ENCODE results near the gene EML2. TPM values are rescaled to one million over a fixed set of nuclear protein-coding genes. Genes with fewer than 3 reads are reported as not detected.

The EML2 gene
- total and polyA plus RNA-seq, 2 donors from 2014 or later = 36.6 to 93.8 TPM

DNA sequence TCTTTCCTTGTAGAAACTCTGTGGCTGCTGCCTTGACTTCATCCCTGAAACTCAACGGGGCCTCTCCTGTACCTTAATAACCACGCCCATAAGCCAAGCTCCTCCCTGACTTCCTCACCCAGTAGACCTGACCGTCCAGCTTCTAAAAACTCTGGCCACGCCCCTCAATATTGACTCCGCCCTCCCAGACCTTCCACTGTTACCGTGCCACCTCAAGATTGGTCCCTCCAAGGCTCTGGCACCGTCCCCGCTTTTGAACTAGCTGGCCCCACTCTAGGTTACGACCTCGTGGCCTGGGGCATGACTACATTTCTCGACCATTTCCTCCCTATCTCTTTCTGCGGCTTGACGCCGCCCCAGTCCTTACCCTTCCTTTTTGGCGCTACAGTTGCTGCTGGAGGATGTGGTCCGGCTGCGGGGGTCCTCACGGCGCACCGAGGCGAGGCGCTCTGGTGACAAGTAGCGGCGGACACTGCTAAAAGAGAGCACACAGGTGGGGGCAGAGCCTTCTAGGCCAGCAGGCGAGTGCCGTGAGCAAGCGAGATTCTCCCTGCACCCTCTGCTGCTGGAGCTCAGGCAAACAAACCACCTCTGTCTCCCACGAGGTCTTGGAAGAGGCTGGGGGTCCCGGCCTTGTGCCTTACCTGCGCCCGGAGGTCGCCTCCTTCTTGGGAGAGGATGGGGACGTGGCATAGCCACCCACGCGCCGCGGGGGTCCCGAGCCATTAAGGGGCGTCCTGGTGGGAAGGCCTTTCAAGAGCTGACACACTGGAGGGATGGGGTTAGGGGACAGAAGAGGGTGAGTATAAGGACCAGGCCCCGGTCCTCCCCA, 2.3 kb upstream of the EML2 start:
- Histone ChIP-seq H3K4me3 (ENCODE audit: low read length in 3 of 3) (peak overlapping the region; percentile 30 to 49 (median 47)), H3K27ac (ENCODE audit: low read depth in 2 of 2, low read length in 2 of 2) (peak overlapping the region; percentile 57 to 76), H3K27me3 (ENCODE audit: control insufficient read depth, insufficient read depth, low read length) (peaks cover 3% of the 10 kb centered on the region), H3K9me3 (ENCODE audit: control insufficient read depth in 2 of 3, insufficient read depth in 1 of 3, low read length in 3 of 3) (no peaks in the 10 kb centered on the region), H3K9ac (ENCODE audit: low read length in 3 of 3) (peak overlapping the region in 2 of 3 donors; percentile 39 to 51), H3K36me3 (ENCODE audit: control insufficient read depth in 2 of 3, insufficient read depth in 3 of 3, low read length in 3 of 3) (no peaks in the 10 kb centered on the region), H3K4me1 (ENCODE audit: control insufficient read depth in 2 of 3, insufficient read depth in 2 of 3, low read depth in 1 of 3, low read length in 3 of 3) (peaks cover 0 to 21% (median 12%) of the 10 kb centered on the region in 3 donors)
- intact Hi-C loops (cut with DNase I) = no loop called here
- TF ChIP-seq CTCF (IDR thresholded peaks at IDR 0.05; ENCODE audit: borderline replicate concordance, extremely low read depth, insufficient read depth) = no peak
- DNase-seq = peak; percentile 78 to 93 (median 90)
- FAIRE-seq = no peak

GRCh38 chr19:45640849-45641273, 1.7 kb upstream of the EML2 start:
- no peaks in the 10 kb centered on the region for H3K36me3 ChIP-seq (ENCODE audit: control insufficient read depth in 2 of 3, insufficient read depth in 3 of 3, low read length in 3 of 3)
- TF ChIP-seq CTCF (IDR thresholded peaks at IDR 0.05; ENCODE audit: borderline replicate concordance, extremely low read depth, insufficient read depth) = no peak
- no peaks in the 10 kb centered on the region for H3K9me3 ChIP-seq (ENCODE audit: control insufficient read depth in 2 of 3, insufficient read depth in 1 of 3, low read length in 3 of 3)
- no peak overlapping the region for H3K9ac ChIP-seq (ENCODE audit: low read length in 3 of 3)
- H3K4me3 ChIP-seq (ENCODE audit: low read length in 3 of 3) = no peak overlapping the region
- peaks cover 0 to 21% (median 12%) of the 10 kb centered on the region in 3 donors for H3K4me1 ChIP-seq (ENCODE audit: control insufficient read depth in 2 of 3, insufficient read depth in 2 of 3, low read depth in 1 of 3, low read length in 3 of 3)
- H3K27ac ChIP-seq (ENCODE audit: low read depth in 2 of 2, low read length in 2 of 2) = no peak overlapping the region
- intact Hi-C loops (cut with DNase I) = no loop called here
- FAIRE-seq (no peak), DNase-seq (peak in 3 of 5 donors; percentile 22 to 79 (median 36))
- peaks cover 3% of the 10 kb centered on the region for H3K27me3 ChIP-seq (ENCODE audit: control insufficient read depth, insufficient read depth, low read length)

DNA sequence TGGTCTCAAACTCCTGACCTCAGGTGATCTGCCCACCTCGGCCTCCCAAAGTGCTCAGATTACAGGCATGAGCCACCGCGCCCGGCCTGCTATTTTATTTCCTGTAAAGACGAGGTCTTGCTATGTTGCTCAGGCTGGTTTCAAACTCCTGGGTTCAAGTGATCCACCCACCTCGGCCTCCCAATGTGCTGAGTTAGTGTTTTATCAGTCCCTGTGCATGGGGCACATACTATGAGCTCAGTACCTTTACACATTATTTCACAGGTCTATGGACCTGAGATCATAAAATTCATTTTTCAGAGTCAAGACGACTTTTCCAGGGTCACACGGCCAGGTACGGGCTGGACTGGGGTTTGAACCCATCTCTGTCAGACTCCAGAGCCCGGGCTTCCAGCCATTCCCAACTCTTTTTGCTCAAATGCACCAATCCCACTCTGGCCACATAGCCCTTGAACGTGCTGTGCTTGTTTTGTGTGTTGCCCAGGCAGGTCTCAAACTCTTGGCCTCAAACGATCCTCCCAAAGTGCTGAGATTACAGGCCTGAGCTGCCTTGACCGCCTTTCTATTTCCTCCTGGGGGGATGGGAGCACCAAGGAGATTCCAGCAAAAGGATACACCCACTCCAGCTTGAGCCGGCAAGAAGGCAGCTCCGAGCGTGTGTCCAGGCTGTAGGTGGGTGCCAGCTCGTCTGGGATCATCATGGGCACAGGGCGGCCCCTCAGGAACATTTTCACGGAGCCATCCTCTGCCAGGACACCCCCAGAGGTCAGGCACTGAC, 1.1 kb downstream of the EML2 start:
- no peak overlapping the region for H3K27ac ChIP-seq (ENCODE audit: low read depth in 2 of 2, low read length in 2 of 2)
- H3K4me1 ChIP-seq (ENCODE audit: control insufficient read depth in 2 of 3, insufficient read depth in 2 of 3, low read depth in 1 of 3, low read length in 3 of 3) = peaks cover 0 to 21% (median 12%) of the 10 kb centered on the region in 3 donors
- DNase-seq = peak in 1 of 5 donors; percentile 64
- intact Hi-C loops (cut with DNase I) = no loop called here
- H3K9ac ChIP-seq (ENCODE audit: low read length in 3 of 3) = peak overlapping the region in 1 of 3 donors; percentile 87
- no peaks in the 10 kb centered on the region for H3K27me3 ChIP-seq (ENCODE audit: control insufficient read depth, insufficient read depth, low read length)
- TF ChIP-seq CTCF (IDR thresholded peaks at IDR 0.05; ENCODE audit: borderline replicate concordance, extremely low read depth, insufficient read depth) = no peak
- peak overlapping the region in 2 of 3 donors; percentile 80 to 92 for H3K4me3 ChIP-seq (ENCODE audit: low read length in 3 of 3)
- H3K36me3 ChIP-seq (ENCODE audit: control insufficient read depth in 2 of 3, insufficient read depth in 3 of 3, low read length in 3 of 3) = no peaks in the 10 kb centered on the region
- no peaks in the 10 kb centered on the region for H3K9me3 ChIP-seq (ENCODE audit: control insufficient read depth in 2 of 3, insufficient read depth in 1 of 3, low read length in 3 of 3)
- no peak for FAIRE-seq
